ENCODE measurements around the gene SMAD3.
A peak's percentile ranks its signal among the peaks of the same experiment; 100 is the strongest.

The SMAD3 gene

DNA sequence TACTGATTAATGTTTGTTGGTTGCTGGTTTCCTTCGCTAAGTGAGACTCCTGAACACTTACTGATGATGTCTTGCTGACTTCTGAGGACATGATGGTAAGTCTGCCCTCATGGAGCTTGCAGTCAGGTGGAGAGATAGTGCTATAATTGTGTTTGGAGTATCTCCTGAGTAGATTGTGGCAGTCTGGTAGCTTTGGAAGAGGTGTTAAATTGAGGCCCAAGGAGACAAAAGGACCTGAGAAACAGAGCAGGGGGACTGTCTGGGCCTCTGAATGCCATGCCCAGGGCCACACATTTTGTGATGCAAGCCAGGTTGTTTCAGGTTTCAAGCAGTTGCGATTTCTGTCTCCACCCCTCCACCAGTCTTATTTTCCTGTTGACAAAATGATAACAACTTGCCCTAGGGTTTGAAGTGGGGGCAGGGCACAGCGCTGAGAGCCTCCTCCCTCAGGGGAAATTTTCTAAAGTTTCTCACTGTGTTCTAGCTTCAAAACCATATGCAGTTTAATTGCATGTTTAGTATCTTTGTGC, 16.7 kb downstream of the SMAD3 start:
- no peak for DNase-seq

DNA sequence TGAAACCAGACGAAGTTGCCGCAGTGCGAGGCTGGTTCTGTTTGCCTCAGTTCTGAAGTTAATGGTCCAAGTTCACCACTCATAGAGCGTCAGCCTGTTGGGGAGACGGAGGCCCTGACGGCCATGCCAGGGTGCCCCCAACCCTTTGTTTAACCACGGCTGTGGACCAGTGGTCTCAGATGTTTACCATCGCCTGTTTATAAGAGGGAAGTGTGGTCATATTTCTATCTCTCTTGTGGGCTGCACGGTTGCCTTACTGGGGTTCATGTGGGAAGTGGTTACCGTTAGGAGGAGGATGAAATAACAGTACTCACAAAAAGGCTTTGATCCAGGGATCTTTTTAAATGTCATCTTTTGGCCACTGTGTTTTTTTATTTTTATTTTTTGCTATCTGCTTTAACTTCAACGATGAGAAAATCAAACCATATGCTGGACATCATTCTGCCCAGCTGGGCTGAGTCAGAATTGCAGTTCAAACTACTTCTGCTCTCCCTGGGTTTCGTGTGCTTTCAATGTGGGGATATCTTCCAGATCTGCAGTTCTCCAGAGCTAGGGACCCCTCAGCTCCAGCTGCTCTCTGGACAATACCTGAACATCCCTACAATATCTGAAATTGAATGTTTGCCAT, 17.8 kb downstream of the SMAD3 start:
- peak; percentile 63 for DNase-seq

- DNase-seq, result no peak
These were observed 19.2 kb downstream of the SMAD3 start for GRCh38 chr15:67084561-67084960.

- DNase-seq, result peak; percentile 36
These were observed 19.9 kb downstream of the SMAD3 start for GRCh38 chr15:67085237-67085817.

GRCh38 chr15:67085818-67086636, 20.6 kb downstream of the SMAD3 start:
- DNase-seq, result peak; percentile 99

DNA sequence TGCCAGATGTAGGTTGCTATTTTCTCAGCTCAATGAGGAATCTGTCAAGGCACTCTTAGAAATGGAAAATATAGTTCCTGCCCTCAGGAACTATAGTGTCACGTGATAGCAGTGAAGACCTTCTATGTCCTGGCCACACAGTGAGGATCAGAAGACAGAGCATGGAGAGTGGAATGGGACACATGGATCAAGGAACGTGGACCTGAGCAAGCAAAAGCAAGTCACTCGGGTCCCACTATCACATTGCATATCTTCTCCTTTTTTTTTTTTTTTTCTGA, 21.2 kb downstream of the SMAD3 start:
- no peak for DNase-seq

DNA sequence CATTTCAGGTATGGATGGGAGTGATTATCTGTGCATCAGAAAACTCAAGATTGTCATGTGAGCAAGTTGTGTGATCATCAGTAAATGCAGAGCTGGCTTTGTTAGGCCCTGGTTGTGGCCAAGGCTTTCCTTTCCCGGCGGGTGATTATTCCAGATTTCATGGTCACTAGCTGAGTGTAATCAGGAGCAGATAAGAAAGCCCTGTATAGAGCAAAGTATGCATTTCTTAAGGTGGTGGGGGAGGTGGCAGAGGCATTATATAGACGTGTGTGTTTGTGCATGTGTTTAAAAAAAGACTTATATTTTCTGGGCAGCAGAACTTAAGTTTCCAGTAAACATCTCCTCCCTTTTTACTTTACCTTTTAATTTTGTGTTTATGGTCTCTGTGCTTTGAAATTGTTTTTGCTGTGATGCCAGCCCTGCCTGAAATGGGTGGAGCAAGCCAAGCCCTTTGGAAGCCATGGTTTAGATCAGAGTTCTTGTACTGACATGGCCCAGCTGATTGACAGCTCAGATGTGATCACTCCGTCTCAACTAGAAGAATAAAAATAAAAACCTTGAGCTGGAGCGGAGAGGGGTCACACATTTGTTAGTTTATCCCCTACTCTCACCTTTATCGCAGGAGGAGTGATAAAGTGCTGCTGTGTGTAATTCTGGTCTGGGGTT, 22.2 kb downstream of the SMAD3 start:
- DNase-seq, result no peak

GRCh38 chr15:67089217-67090193, 24.1 kb downstream of the SMAD3 start:
- DNase-seq, result no peak

DNA sequence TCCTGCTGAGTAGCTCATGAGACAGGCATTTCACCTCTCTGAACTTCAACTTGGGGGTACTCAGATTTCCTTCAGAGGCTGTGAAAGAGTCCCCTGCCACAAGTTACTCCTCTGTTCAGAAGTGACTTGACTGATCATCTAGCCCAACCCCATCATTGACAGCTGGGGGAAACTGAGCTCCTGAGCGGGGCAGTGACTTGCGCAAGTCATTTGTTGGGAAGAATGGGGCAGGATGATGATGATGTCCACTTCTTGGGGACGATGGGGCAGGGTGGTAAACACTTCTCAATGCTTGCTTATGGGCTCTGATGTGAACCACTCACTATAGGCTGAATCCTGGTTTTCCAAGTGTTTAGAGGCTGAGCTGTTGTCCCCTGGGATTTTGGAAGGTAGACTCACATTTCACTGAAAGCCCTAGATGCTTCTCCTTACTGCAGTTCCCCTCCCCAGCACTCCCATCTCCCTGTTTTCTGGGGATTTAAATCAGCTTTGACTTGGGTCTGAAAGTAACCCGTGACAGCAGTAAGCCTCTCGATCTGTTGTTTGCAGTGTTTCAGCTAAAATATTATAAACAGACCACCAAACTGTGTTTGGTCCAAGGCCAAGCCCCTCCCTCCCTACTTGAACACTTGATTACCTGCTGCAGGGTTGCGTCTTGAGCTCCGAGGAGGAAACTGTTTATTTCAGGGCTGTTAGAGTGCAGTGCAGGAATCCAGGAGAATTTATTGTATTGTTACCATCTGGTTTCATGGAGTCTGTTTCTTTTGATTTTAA, 25.1 kb downstream of the SMAD3 start:
- DNase-seq, result no peak

DNA sequence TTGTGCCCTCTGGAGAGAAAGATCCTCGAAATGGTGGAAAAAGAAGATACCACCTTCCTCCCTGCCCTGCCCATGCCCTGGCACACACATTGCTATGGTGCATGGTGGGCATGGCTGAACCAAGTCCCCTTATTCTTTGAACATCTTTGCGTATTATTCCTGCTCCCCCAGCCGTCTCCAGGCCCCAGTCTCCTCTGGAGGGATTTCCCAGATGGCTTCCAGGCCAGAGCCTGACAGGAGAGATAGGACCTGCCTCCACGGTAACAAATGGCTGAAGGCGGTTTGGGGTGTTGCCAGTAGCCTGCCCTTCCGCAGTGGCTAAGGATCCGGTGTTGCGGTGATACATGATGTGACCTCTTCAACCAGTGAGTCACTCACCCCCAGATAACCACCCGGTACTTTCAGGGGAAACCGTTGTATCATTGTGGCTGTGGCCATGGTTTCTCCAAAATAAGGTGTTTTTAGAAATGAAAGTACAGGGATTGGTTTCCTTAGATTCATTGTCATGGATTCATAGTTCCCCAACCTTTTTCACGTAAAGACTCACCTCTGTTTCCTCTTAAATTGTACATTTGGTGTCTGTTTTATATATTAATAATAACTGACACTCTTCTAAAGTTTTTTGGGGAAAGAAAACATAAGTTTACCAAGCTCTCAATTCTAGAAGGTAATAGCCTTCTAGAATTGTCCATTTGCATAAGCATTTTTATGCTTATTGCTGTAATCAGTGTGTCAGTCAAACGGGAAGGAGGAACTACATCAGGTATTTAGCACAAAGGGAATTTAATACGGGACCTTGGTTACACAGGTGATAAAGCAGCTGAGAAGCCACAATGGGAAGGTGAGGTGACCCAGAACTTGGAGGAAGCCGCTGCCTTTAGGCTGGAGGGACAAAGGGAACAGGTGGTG, 25.9 kb downstream of the SMAD3 start:
- DNase-seq, result peak; percentile 97

DNA sequence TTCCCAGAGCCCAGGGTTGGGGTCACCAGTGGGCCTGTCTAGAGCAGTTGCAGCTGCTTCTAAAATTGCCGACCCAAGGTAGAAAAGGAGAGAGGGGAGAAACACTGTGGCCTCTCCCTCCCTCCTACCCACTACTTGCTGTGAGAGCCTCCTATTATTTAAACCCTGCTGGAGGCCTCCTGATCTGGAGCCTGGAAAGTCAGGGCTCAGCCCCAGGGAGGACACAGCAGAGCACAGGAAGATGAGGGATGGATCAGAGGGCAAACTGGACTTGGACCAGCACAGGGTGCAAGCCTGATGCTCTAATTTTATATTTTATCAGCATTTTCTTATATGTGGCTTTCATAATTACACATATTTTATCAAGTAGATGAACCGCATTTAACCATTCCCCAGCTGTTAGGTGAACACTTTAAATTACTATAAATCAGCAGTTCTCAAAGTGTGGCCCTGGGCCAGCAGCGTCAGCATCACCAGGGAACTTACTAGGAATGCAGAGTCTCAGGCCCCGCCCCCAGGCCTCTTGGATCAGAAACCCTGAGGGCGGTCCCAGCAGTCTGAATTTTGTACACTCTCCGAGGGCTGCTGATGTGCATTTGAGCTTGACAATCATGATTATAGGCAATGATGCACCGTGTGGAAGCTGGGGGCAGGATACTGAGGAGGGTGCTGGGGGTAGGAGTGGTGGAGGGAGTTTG, 26.7 kb downstream of the SMAD3 start:
- no peak for DNase-seq

GRCh38 chr15:67092752-67093503, 27.5 kb downstream of the SMAD3 start:
- peak; percentile 68 for DNase-seq

DNA sequence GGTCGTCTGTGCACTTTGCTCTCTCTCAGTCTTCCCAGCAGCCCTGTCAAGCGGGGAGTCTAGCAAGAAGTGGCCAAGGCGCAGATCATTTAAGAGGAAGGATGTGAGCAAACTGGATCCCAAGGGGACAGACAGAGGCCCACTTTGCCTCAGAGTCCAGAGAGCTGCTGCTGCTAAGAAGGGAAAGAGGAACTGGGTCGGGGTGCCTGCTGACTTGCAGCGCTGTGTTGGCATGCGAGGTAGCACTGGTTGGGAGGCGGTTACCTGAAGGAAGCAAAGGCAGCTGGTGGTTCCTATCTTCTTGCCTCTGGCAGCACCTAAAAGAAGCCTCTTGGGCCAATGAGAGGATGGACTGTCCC, 28.1 kb downstream of the SMAD3 start:
- peak; percentile 95 for DNase-seq

DNA sequence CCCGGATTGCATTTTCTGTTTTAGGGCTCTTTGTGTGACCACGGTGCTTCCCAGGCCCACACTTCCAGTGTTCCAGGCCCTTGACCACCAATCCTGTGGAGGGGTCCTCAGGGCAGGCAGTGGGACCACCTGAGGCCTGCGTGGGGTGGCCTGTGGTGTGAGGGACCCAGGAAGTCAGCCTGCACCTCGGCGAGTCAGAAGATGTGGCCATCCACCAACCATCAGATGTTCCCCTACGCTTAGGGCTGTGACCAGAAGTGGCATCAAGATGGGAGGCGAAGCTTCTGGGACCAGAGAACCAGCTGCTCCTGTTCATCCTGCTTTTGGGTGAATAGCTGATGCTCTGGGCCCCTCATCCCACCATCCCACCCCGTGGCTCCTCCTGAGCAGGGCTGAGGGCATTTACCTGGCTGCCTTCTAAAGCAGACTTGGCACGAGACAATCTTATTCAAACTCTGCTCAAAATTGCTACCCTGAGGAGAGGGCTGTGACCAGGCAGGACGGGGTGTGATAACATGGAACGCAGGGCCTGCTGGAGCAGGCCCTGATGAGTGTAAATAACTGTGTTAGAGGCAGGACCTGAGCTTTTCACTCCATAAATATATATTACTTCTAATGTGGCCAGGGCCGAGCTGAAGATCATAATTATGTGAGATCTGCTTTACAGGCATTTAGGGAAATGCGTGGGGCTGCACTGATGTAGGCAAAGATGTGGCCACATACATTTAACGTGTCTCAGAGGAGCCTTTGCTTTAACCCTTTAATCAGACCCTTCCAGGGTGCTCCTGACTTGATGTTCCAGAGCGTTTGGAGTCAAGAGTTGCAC, 28.8 kb downstream of the SMAD3 start:
- DNase-seq, result no peak

GRCh38 chr15:67095912-67096311, 30.5 kb downstream of the SMAD3 start:
- DNase-seq, result no peak

- no peak for DNase-seq
These were observed 31.3 kb downstream of the SMAD3 start for GRCh38 chr15:67096546-67097294.

- no peak for DNase-seq
These were observed 32.0 kb downstream of the SMAD3 start for GRCh38 chr15:67097424-67097823.

Data from MV-4-11 (cell line).